Osteoblast (primary cell): ENCODE data around the gene RPL3. TPM values are rescaled to one million over a fixed set of nuclear protein-coding genes. Genes with fewer than 3 reads are reported as not detected.
"Not testable (repeated sequence)": the region's sequence is repeated elsewhere in the genome, so short reads cannot be mapped to it uniquely, and the experiment has no call there.

Experiments
- DNase-seq: peaks from one replicate; pipeline ENCODE4 v3.0.0; 2011; ENCODE audit warnings: low spot score, mixed read lengths; ENCODE audit not compliant: insufficient read length; ENCODE audit errors: missing footprints
- H2AFZ ChIP-seq: 2 replicates; pipeline ENCODE4 v1.6.0; 2011; ENCODE audit warnings: mild to moderate bottlenecking, low read length
- H3K27ac ChIP-seq: 2 replicates; pipeline ENCODE4 v1.5.1; 2011; ENCODE audit warnings: mild to moderate bottlenecking, low read depth, low read length, moderate library complexity
- H3K27me3 ChIP-seq: 2 replicates; pipeline ENCODE4 v1.6.0; 2012; ENCODE audit warnings: mild to moderate bottlenecking, control low read depth, inconsistent platforms, low read length, moderate library complexity; ENCODE audit not compliant: insufficient read depth
- H3K36me3 ChIP-seq: 2 replicates; pipeline ENCODE4 v1.5.1; 2011; ENCODE audit warnings: mild to moderate bottlenecking, low read length, control low read depth, moderate library complexity; ENCODE audit not compliant: insufficient read depth
- H3K4me1 ChIP-seq: 2 replicates; pipeline ENCODE4 v1.5.1; 2011; ENCODE audit warnings: mild to moderate bottlenecking, low read length, control low read depth, moderate library complexity; ENCODE audit not compliant: insufficient read depth
- H3K4me2 ChIP-seq: 2 replicates; pipeline ENCODE4 v1.6.0; 2011; ENCODE audit warnings: mild to moderate bottlenecking, low read length; ENCODE audit not compliant: insufficient read depth
- H3K4me3 ChIP-seq: fragments of 200-600 bp; sonication (generic); 3 replicates; pipeline ENCODE4 v1.5.1; 2012; ENCODE audit warnings: mild to moderate bottlenecking, low read length, inconsistent platforms; ENCODE audit not compliant: insufficient read depth
- H3K79me2 ChIP-seq: 2 replicates; pipeline ENCODE4 v1.6.0; 2012; ENCODE audit warnings: mild to moderate bottlenecking, low read length, control low read depth, inconsistent platforms; ENCODE audit not compliant: insufficient read depth
- H3K9me3 ChIP-seq: 2 replicates; pipeline ENCODE4 v1.5.1; 2011; ENCODE audit warnings: low read depth, low read length, control low read depth
- H4K20me1 ChIP-seq: 2 replicates; pipeline ENCODE4 v1.6.0; 2012; ENCODE audit warnings: mild to moderate bottlenecking, low read length, control low read depth; ENCODE audit not compliant: insufficient read depth
- CTCF ChIP-seq: IDR thresholded peaks from 2 replicates; pipeline ENCODE4 v1.5.1; 2011; ENCODE audit warnings: mild to moderate bottlenecking, low read depth, low read length, moderate library complexity; ENCODE audit errors: extremely low read depth
- total RNA-seq: library from RNA; depleted of rRNA; stranded (reverse); fragments of >200 nt; gene quantifications from 2 replicates; pipeline ENCODE4 v1.2.3, GENCODE V29; 2012

The RPL3 gene
- total RNA-seq, 1 donor, result 2,119 TPM

DNA sequence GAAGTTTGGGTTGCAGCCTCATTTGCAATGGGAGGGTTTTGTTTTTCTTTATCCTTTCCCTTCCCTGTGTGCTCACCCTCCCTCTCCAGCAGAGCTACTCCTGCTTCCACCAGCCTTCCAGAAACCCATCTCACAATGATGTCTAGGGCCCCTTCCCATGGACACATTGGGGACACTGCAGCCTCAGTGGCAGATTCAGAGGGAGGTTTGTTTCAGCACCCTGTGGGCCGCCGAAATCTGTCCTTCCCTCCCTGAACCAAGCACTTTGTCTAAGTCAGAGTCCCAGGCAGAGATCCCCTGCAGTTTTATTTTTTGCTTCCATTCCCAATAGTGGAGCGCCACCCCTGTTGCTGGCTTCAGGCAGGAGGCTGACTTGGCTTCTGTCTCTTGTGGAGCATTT, 21.8 kb upstream of the RPL3 start:
- no peaks in the 10 kb centered on the region for H4K20me1 ChIP-seq
- no peaks in the 10 kb centered on the region for H3K9me3 ChIP-seq
- no peaks in the 10 kb centered on the region for H3K36me3 ChIP-seq
- H2AFZ ChIP-seq, result no peak overlapping the region
- H3K27ac ChIP-seq, result no peak overlapping the region
- H3K27me3 ChIP-seq, result peaks cover 7% of the 10 kb centered on the region
- no peak for TF ChIP-seq CTCF
- no peak overlapping the region for H3K4me2 ChIP-seq
- DNase-seq, result peak; percentile 39
- H3K4me3 ChIP-seq, result no peak overlapping the region
- no peaks in the 10 kb centered on the region for H3K79me2 ChIP-seq
- H3K4me1 ChIP-seq, result peaks cover 6% of the 10 kb centered on the region

- not testable (repeated sequence) for H3K4me2 ChIP-seq, H4K20me1 ChIP-seq, H3K4me3 ChIP-seq, H3K36me3 ChIP-seq, H3K4me1 ChIP-seq, H3K27ac ChIP-seq, H3K27me3 ChIP-seq, H3K9me3 ChIP-seq, H2AFZ ChIP-seq, H3K79me2 ChIP-seq
- DNase-seq, result peak; percentile 73
Observed at GRCh38 chr22:39339775-39340174, 20.4 kb upstream of the RPL3 start.

DNA sequence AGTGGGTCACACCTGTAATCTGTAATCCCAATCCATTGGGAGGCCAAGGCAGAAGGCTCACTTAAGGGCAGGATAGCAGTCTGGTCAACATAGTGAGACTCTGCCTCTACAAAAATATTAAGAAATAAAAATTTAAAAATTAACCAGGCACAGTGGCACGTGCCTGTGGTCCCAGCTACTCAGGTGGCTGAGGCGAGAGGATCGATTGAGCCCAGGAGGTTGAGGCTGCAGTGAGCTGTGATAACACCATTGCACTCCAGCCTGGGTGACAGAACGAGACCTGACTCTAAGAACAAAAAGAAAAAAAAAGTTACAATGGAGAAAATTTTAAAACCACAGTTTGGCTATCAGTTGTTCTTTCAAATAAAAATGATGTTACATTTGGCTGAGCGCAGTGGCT, 17.0 kb upstream of the RPL3 start:
- H3K79me2 ChIP-seq, result no peaks in the 10 kb centered on the region
- no peaks in the 10 kb centered on the region for H3K27me3 ChIP-seq
- H3K4me2 ChIP-seq, result no peak overlapping the region
- no peaks in the 10 kb centered on the region for H3K9me3 ChIP-seq
- H3K4me1 ChIP-seq, result peaks cover 6% of the 10 kb centered on the region
- TF ChIP-seq CTCF, result no peak
- H3K27ac ChIP-seq, result no peak overlapping the region
- DNase-seq, result no peak
- no peaks in the 10 kb centered on the region for H3K36me3 ChIP-seq
- H4K20me1 ChIP-seq, result no peaks in the 10 kb centered on the region
- no peak overlapping the region for H3K4me3 ChIP-seq
- H2AFZ ChIP-seq, result no peak overlapping the region

- Histone ChIP-seq H3K36me3 (no peaks in the 10 kb centered on the region), H3K4me1 (no peaks in the 10 kb centered on the region), H2AFZ (peak overlapping the region; percentile 44), H3K27ac (no peak overlapping the region), H3K27me3 (no peaks in the 10 kb centered on the region), H3K4me2 (no peak overlapping the region), H3K9me3 (no peaks in the 10 kb centered on the region), H3K4me3 (no peak overlapping the region), H3K79me2 (no peaks in the 10 kb centered on the region), H4K20me1 (no peaks in the 10 kb centered on the region)
- no peak for TF ChIP-seq CTCF
- DNase-seq, result no peak
Observed at GRCh38 chr22:39332441-39333064, 13.1 kb upstream of the RPL3 start.

- not testable (repeated sequence) for H4K20me1 ChIP-seq, H3K4me3 ChIP-seq, H3K9me3 ChIP-seq, H3K27me3 ChIP-seq, DNase-seq, H3K79me2 ChIP-seq, H2AFZ ChIP-seq, H3K27ac ChIP-seq, H3K4me2 ChIP-seq, H3K4me1 ChIP-seq, H3K36me3 ChIP-seq
Observed at GRCh38 chr22:39330553-39330952, 11.1 kb upstream of the RPL3 start.
